ENCODE results near the gene GMDS.

Gene GMDS

GRCh38 chr6:1747003-1747402, 498.4 kb downstream of the GMDS start:
- DNase-seq (ENCODE audit: low read depth in 3 of 3): no peak

- no peak for DNase-seq (ENCODE audit: low read depth in 3 of 3)
Measured at GRCh38 chr6:1745814-1746213, 499.6 kb downstream of the GMDS start.

- DNase-seq (ENCODE audit: low read depth in 3 of 3): no peak
Measured at GRCh38 chr6:1744543-1744942, 500.9 kb downstream of the GMDS start.

- no peak for DNase-seq (ENCODE audit: low read depth in 3 of 3)
Measured at GRCh38 chr6:1739680-1740079, 505.7 kb downstream of the GMDS start.

- DNase-seq (ENCODE audit: low read depth in 3 of 3): no peak
Measured at GRCh38 chr6:1739220-1739619, 506.2 kb downstream of the GMDS start.

- no peak for DNase-seq (ENCODE audit: low read depth in 3 of 3)
Measured at GRCh38 chr6:1738558-1739081, 506.8 kb downstream of the GMDS start.

GRCh38 chr6:1737463-1738311, 507.7 kb downstream of the GMDS start:
- DNase-seq (ENCODE audit: low read depth in 3 of 3): no peak

- no peak for DNase-seq (ENCODE audit: low read depth in 3 of 3)
Measured at GRCh38 chr6:1736346-1737105, 508.9 kb downstream of the GMDS start.

GRCh38 chr6:1735239-1735803, 510.1 kb downstream of the GMDS start:
- DNase-seq (ENCODE audit: low read depth in 3 of 3): no peak

GRCh38 chr6:1730882-1731281, 514.5 kb downstream of the GMDS start:
- no peak for DNase-seq (ENCODE audit: low read depth in 3 of 3)

- DNase-seq (ENCODE audit: low read depth in 3 of 3): no peak
Measured at GRCh38 chr6:1729750-1730140, 515.7 kb downstream of the GMDS start.

- DNase-seq (ENCODE audit: low read depth in 3 of 3): no peak
Measured at GRCh38 chr6:1729133-1729749, 516.2 kb downstream of the GMDS start.

- no peak for DNase-seq (ENCODE audit: low read depth in 3 of 3)
Measured at GRCh38 chr6:1726341-1726768, 519.0 kb downstream of the GMDS start.

GRCh38 chr6:1724616-1725015, 520.8 kb downstream of the GMDS start:
- DNase-seq (ENCODE audit: low read depth in 3 of 3): no peak

- no peak for DNase-seq (ENCODE audit: low read depth in 3 of 3)
Measured at GRCh38 chr6:1724124-1724523, 521.3 kb downstream of the GMDS start.

GRCh38 chr6:1722801-1723200, 522.6 kb downstream of the GMDS start:
- no peak for DNase-seq (ENCODE audit: low read depth in 3 of 3)

GRCh38 chr6:1720620-1721322, 524.6 kb downstream of the GMDS start:
- DNase-seq (ENCODE audit: low read depth in 3 of 3): no peak

GRCh38 chr6:1719922-1720321, 525.5 kb downstream of the GMDS start:
- DNase-seq (ENCODE audit: low read depth in 3 of 3): no peak

GRCh38 chr6:1716868-1717267, 528.5 kb downstream of the GMDS start:
- DNase-seq (ENCODE audit: low read depth in 3 of 3): no peak

GRCh38 chr6:1716396-1716795, 529.0 kb downstream of the GMDS start:
- DNase-seq (ENCODE audit: low read depth in 3 of 3): no peak

GRCh38 chr6:1715336-1715735, 530.1 kb downstream of the GMDS start:
- DNase-seq (ENCODE audit: low read depth in 3 of 3): no peak
